ENCODE results near the gene WWOX. TPM values are rescaled to one million over a fixed set of nuclear protein-coding genes. Genes with fewer than 3 reads are reported as not detected.

The WWOX gene
- total RNA-seq, 1 experiment from 2014 or later = 28.3 TPM

- no peak for ATAC-seq
- CTCF ChIA-PET = no interaction called here
- BruUV-seq (replicated peaks) = no TSS peak
Observed at GRCh38 chr16:78593352-78593751, 493.9 kb downstream of the WWOX start.

DNA sequence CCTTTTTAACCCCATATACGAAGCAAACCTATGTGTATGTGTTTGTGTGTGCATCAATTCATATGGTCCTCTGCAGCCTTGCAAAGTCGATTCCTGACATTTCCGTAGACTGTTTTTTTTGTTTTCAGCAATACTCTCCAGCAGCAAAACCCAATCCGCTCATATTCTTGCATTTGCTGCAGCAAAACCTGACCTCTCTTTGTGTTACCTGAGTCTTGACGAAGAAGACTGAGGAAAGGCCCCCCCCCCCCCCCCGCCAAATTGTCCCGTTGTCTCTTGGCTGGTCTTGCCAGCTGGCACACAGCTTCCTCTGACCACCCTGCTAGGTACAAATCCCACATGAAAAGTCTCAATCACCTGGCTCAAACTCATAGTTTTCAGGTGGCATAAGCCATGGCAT, 494.7 kb downstream of the WWOX start:
- ChIA-PET CTCF (no interaction called here), POLR2A (ENCODE audit: unreplicated experiment) (no interaction called here)
- intact Hi-C loops (cut with micrococcal nuclease) = no loop called here
- no peak overlapping the region for H3K9ac ChIP-seq (ENCODE audit: low read length)
- H2AFZ ChIP-seq (ENCODE audit: low read length) = no peak overlapping the region
- DNase-seq = no peak
- H3K9me2 ChIP-seq (replicated peaks; ENCODE audit: low read length) = no peaks in the 10 kb centered on the region
- no peaks in the 10 kb centered on the region for H3K9me3 ChIP-seq (ENCODE audit: low read length)
- H3K4me2 ChIP-seq (ENCODE audit: low read length) = no peak overlapping the region
- ATAC-seq = no peak
- H3K27me3 ChIP-seq (ENCODE audit: low read length) = no peaks in the 10 kb centered on the region
- H3K79me2 ChIP-seq (ENCODE audit: low read length) = no peaks in the 10 kb centered on the region
- no TSS peak for BruUV-seq (replicated peaks)
- no peaks in the 10 kb centered on the region for H3K36me3 ChIP-seq (ENCODE audit: low read depth, low read length)
- H4K20me1 ChIP-seq (ENCODE audit: low read length) = no peaks in the 10 kb centered on the region
- no peak overlapping the region for H3K27ac ChIP-seq (ENCODE audit: low read length)
- no peak overlapping the region for H3K4me3 ChIP-seq (ENCODE audit: low read length)
- no peaks in the 10 kb centered on the region for H3K4me1 ChIP-seq (ENCODE audit: insufficient read depth, low read length)
- TF ChIP-seq EZH2 (IDR thresholded peaks at IDR 0.05; ENCODE audit: low read length, unreplicated experiment) = no peak
- TF ChIP-seq CTCF (conservative IDR thresholded peaks at IDR 0.05; ENCODE audit: low read depth, low read length) = no peak
- TF ChIP-seq EZH2phosphoT487 (IDR thresholded peaks at IDR 0.05; ENCODE audit: borderline replicate concordance, low read length) = no peak
- no peaks in the 10 kb centered on the region for H3F3A ChIP-seq (ENCODE audit: low read length, unreplicated experiment)

More at GRCh38 chr16:78593352-78593751, 493.9 kb downstream of the WWOX start:
- POLR2A ChIA-PET (ENCODE audit: unreplicated experiment) = no interaction called here
- Histone ChIP-seq H3K4me2 (ENCODE audit: low read length) (no peak overlapping the region), H3K9ac (ENCODE audit: low read length) (no peak overlapping the region), H3K9me3 (ENCODE audit: low read length) (no peaks in the 10 kb centered on the region), H3K36me3 (ENCODE audit: low read depth, low read length) (no peaks in the 10 kb centered on the region), H4K20me1 (ENCODE audit: low read length) (no peaks in the 10 kb centered on the region), H3F3A (ENCODE audit: low read length, unreplicated experiment) (no peaks in the 10 kb centered on the region), H3K9me2 (replicated peaks; ENCODE audit: low read length) (no peaks in the 10 kb centered on the region), H3K79me2 (ENCODE audit: low read length) (no peaks in the 10 kb centered on the region), H2AFZ (ENCODE audit: low read length) (no peak overlapping the region), H3K4me1 (ENCODE audit: insufficient read depth, low read length) (no peaks in the 10 kb centered on the region), H3K27ac (ENCODE audit: low read length) (no peak overlapping the region), H3K27me3 (ENCODE audit: low read length) (no peaks in the 10 kb centered on the region), H3K4me3 (ENCODE audit: low read length) (no peak overlapping the region)
- DNase-seq = no peak
- TF ChIP-seq EZH2phosphoT487 (IDR thresholded peaks at IDR 0.05; ENCODE audit: borderline replicate concordance, low read length) (no peak), EZH2 (IDR thresholded peaks at IDR 0.05; ENCODE audit: low read length, unreplicated experiment) (no peak), CTCF (conservative IDR thresholded peaks at IDR 0.05; ENCODE audit: low read depth, low read length) (no peak)
- intact Hi-C loops (cut with micrococcal nuclease) = no loop called here

DNA sequence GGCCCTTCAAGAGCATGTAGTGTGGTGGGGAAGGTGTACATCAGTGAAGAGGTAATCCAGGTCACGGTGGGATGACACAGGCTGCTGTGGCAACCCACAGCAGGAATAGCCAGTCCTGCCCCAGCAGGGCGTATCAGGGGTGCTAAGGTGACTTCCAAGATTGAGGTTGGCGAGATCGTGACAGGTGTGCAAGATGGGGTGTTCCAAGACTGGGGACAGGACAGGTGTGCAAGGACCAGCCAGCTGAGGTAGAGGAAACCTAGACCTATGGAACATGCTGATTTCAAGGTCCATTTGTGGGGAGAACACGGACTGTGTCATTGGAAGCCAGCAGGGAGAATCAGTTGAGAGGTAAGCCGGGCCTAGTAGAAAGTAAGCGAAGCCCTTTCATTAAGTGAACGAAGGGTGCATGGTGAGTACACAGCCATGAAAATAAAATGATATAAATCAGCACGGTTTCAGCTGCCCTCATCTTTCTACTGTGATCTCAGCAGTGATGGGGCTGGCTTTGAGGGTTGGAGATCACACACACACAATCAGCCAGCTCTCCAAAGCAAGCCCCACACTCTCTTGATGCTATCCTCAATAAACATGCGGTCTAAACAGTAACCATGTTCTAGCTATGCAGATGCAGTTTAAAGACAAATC, 497.0 kb downstream of the WWOX start:
- CTCF ChIA-PET = no interaction called here
- H3K9me2 ChIP-seq (replicated peaks; ENCODE audit: low read length) = no peaks in the 10 kb centered on the region
- H3K27ac ChIP-seq (ENCODE audit: low read length) = no peak overlapping the region
- DNase-seq (no peak), ATAC-seq (no peak)
- POLR2A ChIA-PET (ENCODE audit: unreplicated experiment) = no interaction called here
- H3K4me3 ChIP-seq (ENCODE audit: low read length) = no peak overlapping the region
- H2AFZ ChIP-seq (ENCODE audit: low read length) = no peak overlapping the region
- H3K79me2 ChIP-seq (ENCODE audit: low read length) = no peaks in the 10 kb centered on the region
- no peaks in the 10 kb centered on the region for H3K36me3 ChIP-seq (ENCODE audit: low read depth, low read length)
- no peak overlapping the region for H3K4me2 ChIP-seq (ENCODE audit: low read length)
- H3F3A ChIP-seq (ENCODE audit: low read length, unreplicated experiment) = no peaks in the 10 kb centered on the region
- no TSS peak for BruUV-seq (replicated peaks)
- H4K20me1 ChIP-seq (ENCODE audit: low read length) = no peaks in the 10 kb centered on the region
- H3K9me3 ChIP-seq (ENCODE audit: low read length) = no peaks in the 10 kb centered on the region
- no peaks in the 10 kb centered on the region for H3K4me1 ChIP-seq (ENCODE audit: insufficient read depth, low read length)
- TF ChIP-seq EZH2 (IDR thresholded peaks at IDR 0.05; ENCODE audit: low read length, unreplicated experiment) = no peak
- no peak for TF ChIP-seq EZH2phosphoT487 (IDR thresholded peaks at IDR 0.05; ENCODE audit: borderline replicate concordance, low read length)
- no peak for TF ChIP-seq CTCF (conservative IDR thresholded peaks at IDR 0.05; ENCODE audit: low read depth, low read length)
- intact Hi-C loops (cut with micrococcal nuclease) = no loop called here
- H3K27me3 ChIP-seq (ENCODE audit: low read length) = no peaks in the 10 kb centered on the region
- H3K9ac ChIP-seq (ENCODE audit: low read length) = no peak overlapping the region
